GM12878 (cell line): ENCODE measurements around the gene KIFBP.

Experiments used
- CTCF ChIP-seq, 3 experiments: IDR thresholded peaks in 2 of 3; conservative IDR thresholded peaks in 1 of 3; 2 replicates each; pipeline ENCODE4 v1.5.1; 2011; ENCODE audit warnings: low read depth in 3 of 3, low read length in 3 of 3, mild to moderate bottlenecking in 3 of 3, control low read depth in 2 of 3, moderate library complexity in 2 of 3, inconsistent platforms in 1 of 3, mixed read lengths in 1 of 3; ENCODE audit not compliant: control insufficient read depth in 2 of 3, insufficient read depth in 1 of 3; ENCODE audit errors: extremely low read depth in 1 of 3
- EZH2 ChIP-seq: IDR thresholded peaks from 2 replicates; pipeline ENCODE4 v1.6.1; 2012; ENCODE audit warnings: low read depth, mild to moderate bottlenecking, control low read depth, inconsistent platforms, low read length, borderline replicate concordance; ENCODE audit not compliant: control insufficient read depth
- POLR2A ChIP-seq: IDR thresholded peaks from 2 replicates; pipeline ENCODE4 v1.6.1; 2011; ENCODE audit warnings: low read depth, mild to moderate bottlenecking, low read length
- YBX1 ChIP-seq: fragments of 450-650 bp; IDR thresholded peaks from 2 replicates; pipeline ENCODE4 v1.6.1; 2016; ENCODE audit warnings: antibody characterized with exemption
- ZZZ3 ChIP-seq: IDR thresholded peaks from 2 replicates; pipeline ENCODE4 v1.6.1; 2011; ENCODE audit warnings: low read depth; ENCODE audit not compliant: control insufficient read depth, insufficient read length
- TF ChIP-seq, protein P1 (sequence below): IDR thresholded peaks from 2 replicates; pipeline ENCODE4 v1.6.1; 2012; ENCODE audit warnings: low read depth, low read length, improper control_type of control experiment

DNA sequence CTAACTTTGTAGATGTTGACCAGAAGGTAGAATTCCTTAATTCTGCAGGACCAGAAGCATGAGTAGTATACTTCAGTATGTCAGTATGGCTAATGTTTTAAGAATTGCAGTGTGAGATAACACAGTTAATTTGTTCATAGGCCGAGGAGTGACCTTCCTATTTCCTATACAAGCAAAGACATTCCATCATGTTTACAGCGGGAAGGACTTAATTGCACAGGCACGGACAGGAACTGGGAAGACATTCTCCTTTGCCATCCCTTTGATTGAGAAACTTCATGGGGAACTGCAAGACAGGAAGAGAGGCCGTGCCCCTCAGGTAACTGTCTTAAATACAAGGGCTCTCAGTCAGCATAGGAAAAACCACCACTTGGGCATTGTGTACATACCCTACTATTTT, 25.5 kb upstream of the KIFBP start:
- no peak for TF ChIP-seq POLR2A
- no peak for TF ChIP-seq CTCF (IDR thresholded peaks at IDR 0.05 in 2 of 3, conservative IDR thresholded peaks at IDR 0.05 in 1 of 3; ENCODE audit: control insufficient read depth in 2 of 3, extremely low read depth in 1 of 3, insufficient read depth in 1 of 3, low read depth in 3 of 3, low read length in 3 of 3)
- no peak for TF ChIP-seq ZZZ3
- no peak for TF ChIP-seq YBX1
- no peak for TF ChIP-seq EZH2
- TF ChIP-seq, protein P1, sequence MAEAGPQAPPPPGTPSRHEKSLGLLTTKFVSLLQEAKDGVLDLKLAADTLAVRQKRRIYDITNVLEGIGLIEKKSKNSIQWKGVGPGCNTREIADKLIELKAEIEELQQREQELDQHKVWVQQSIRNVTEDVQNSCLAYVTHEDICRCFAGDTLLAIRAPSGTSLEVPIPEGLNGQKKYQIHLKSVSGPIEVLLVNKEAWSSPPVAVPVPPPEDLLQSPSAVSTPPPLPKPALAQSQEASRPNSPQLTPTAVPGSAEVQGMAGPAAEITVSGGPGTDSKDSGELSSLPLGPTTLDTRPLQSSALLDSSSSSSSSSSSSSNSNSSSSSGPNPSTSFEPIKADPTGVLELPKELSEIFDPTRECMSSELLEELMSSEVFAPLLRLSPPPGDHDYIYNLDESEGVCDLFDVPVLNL = no peak
